Caco-2 (cell line): ENCODE measurements around the gene TMPRSS6. TPM values are rescaled to one million over a fixed set of nuclear protein-coding genes. Genes with fewer than 3 reads are reported as not detected.

Experiments used
- BruUV-seq: library from RNA; stranded (reverse); fragments of 400-500 nt; replicated peaks from 2 replicates; lab custom pipeline; 2021; lab: Mats Ljungman, UMichigan
- CTCF ChIA-PET: fragments of 300-600 bp; sonication (Branson Sonifier 250); formaldehyde crosslinking; loops from one replicate; lab custom pipeline; 2022; ENCODE audit warnings: antibody characterized with exemption; lab: Charles Lee
- POLR2A ChIA-PET: fragments of 300-600 bp; sonication (Branson Sonifier 250); formaldehyde crosslinking; loops from one replicate; lab custom pipeline; 2022; ENCODE audit warnings: antibody characterized with exemption; lab: Charles Lee
- DNase-seq, 2 experiments: peaks; one replicate each; pipeline versions ENCODE4 v3.0.0 to v3.0.0-alpha.2; 2020 to 2022
- H3K27me3 ChIP-seq: replicated peaks from 2 replicates; pipeline ENCODE4 v1.6.0; 2011; ENCODE audit warnings: low read length; ENCODE audit not compliant: control insufficient read depth, insufficient read depth
- H3K36me3 ChIP-seq: 2 replicates; pipeline ENCODE4 v1.5.1; 2011; ENCODE audit warnings: low read length; ENCODE audit not compliant: control insufficient read depth, insufficient read depth
- H3K4me1 ChIP-seq: fragments of 250-450 bp; sonication (Bioruptor Pico); 2 replicates; pipeline ENCODE4 v1.5.1; 2020; ENCODE audit warnings: mild to moderate bottlenecking
- H3K4me3 ChIP-seq: 2 replicates; pipeline ENCODE4 v1.5.1; 2011; ENCODE audit warnings: low read depth, mild to moderate bottlenecking, control low read depth, low read length
- H3K9me3 ChIP-seq: fragments of 250-450 bp; sonication (Bioruptor Pico); 2 replicates; pipeline ENCODE4 v1.5.1; 2020; ENCODE audit warnings: mild to moderate bottlenecking, moderate library complexity
- H3K27ac Mint-ChIP-seq: one replicate; pipeline ENCODE4 v1.8.0; 2022; ENCODE audit warnings: mixed read lengths; ENCODE audit not compliant: unreplicated experiment
- H3K27me3 Mint-ChIP-seq: one replicate; pipeline ENCODE4 v1.8.0; 2022; ENCODE audit warnings: mixed read lengths; ENCODE audit not compliant: insufficient read depth, unreplicated experiment
- H3K36me3 Mint-ChIP-seq: one replicate; pipeline ENCODE4 v1.8.0; 2022; ENCODE audit warnings: mild to moderate bottlenecking, mixed read lengths; ENCODE audit not compliant: insufficient read depth, unreplicated experiment
- H3K4me1 Mint-ChIP-seq: one replicate; pipeline ENCODE4 v1.8.0; 2022; ENCODE audit warnings: low read depth, mixed read lengths; ENCODE audit not compliant: unreplicated experiment
- H3K4me3 Mint-ChIP-seq: one replicate; pipeline ENCODE4 v1.8.0; 2022; ENCODE audit warnings: mild to moderate bottlenecking, moderate library complexity, mixed read lengths; ENCODE audit not compliant: unreplicated experiment
- H3K9me3 Mint-ChIP-seq: one replicate; pipeline ENCODE4 v1.8.0; 2022; ENCODE audit warnings: mixed read lengths; ENCODE audit not compliant: unreplicated experiment
- CTCF ChIP-seq, 2 experiments: fragments of 200-600 bp in 1 of 2; IDR thresholded peaks; 1 replicate in 1 of 2; 2 replicates in 1 of 2; pipeline versions ENCODE4 v1.5.1 to v1.8.0; 2011 to 2022; ENCODE audit warnings: antibody characterized with exemption in 1 of 2, control low read depth in 1 of 2, inconsistent platforms in 1 of 2, low read depth in 1 of 2, low read length in 1 of 2, mild to moderate bottlenecking in 1 of 2, moderate library complexity in 1 of 2; ENCODE audit not compliant: insufficient read depth in 1 of 2, severe bottlenecking in 1 of 2, unreplicated experiment in 1 of 2
- intact Hi-C: fragments of 100-400 bp; cut with micrococcal nuclease; formaldehyde crosslinking; loops from one replicate; pipeline ENCODE4 v1.10.0; 2022; ENCODE audit not compliant: unreplicated experiment
- total RNA-seq: library from RNA; stranded (reverse); gene quantifications from 2 replicates; pipeline ENCODE4 v1.2.3, GENCODE V29; 2022

Gene TMPRSS6
- total RNA-seq, 1 experiment from 2014 or later: 1.6 TPM

GRCh38 chr22:37079668-37080171 lies 29.8 kb downstream of the TMPRSS6 start:
- no peaks in the 10 kb centered on the region for H3K36me3 ChIP-seq
- no peak overlapping the region for H3K4me3 ChIP-seq
- ChIA-PET CTCF (interaction anchor here (1.0 to 1.3 kb wide), 2 partner anchors 21 to 120 kb away, joined by 3 to 5 read pairs; no protein-coding TSS in a partner anchor), POLR2A (no interaction called here)
- Mint-ChIP-seq H3K27me3 (peaks cover 23% of the 10 kb centered on the region), H3K9me3 (no peaks in the 10 kb centered on the region), H3K36me3 (no peaks in the 10 kb centered on the region), H3K4me1 (no peaks in the 10 kb centered on the region), H3K27ac (no peak overlapping the region), H3K4me3 (no peak overlapping the region)
- H3K27me3 ChIP-seq: peaks cover 2% of the 10 kb centered on the region; the same call in 1 of the 2 replicates
- no peaks in the 10 kb centered on the region for H3K9me3 ChIP-seq
- no TSS peak for BruUV-seq
- TF ChIP-seq CTCF (IDR thresholded peaks at IDR 0.05; ENCODE audit: insufficient read depth in 1 of 2, low read depth in 1 of 2, low read length in 1 of 2, severe bottlenecking in 1 of 2, unreplicated experiment in 1 of 2): no peak
- no peak for DNase-seq
- intact Hi-C loops: loop anchor here (5.0 to 10.0 kb wide), 2 partner anchors 68 to 375 kb away; partner anchors contain the start of gene IL2RB
- no peaks in the 10 kb centered on the region for H3K4me1 ChIP-seq

- CTCF ChIA-PET: interaction anchor here (1.3 kb wide), 1 partner anchor 120 kb away, joined by 5 read pairs; no protein-coding TSS in a partner anchor
- no peaks in the 10 kb centered on the region for H3K9me3 Mint-ChIP-seq
- no TSS peak for BruUV-seq
- Histone ChIP-seq H3K4me3 (no peak overlapping the region), H3K36me3 (no peaks in the 10 kb centered on the region), H3K9me3 (no peaks in the 10 kb centered on the region), H3K4me1 (no peaks in the 10 kb centered on the region), H3K27me3 (peaks cover 2% of the 10 kb centered on the region; the same call in 1 of the 2 replicates)
- peaks cover 23% of the 10 kb centered on the region for H3K27me3 Mint-ChIP-seq
- POLR2A ChIA-PET: no interaction called here
- no peak for TF ChIP-seq CTCF (IDR thresholded peaks at IDR 0.05; ENCODE audit: insufficient read depth in 1 of 2, low read depth in 1 of 2, low read length in 1 of 2, severe bottlenecking in 1 of 2, unreplicated experiment in 1 of 2)
- H3K4me3 Mint-ChIP-seq: no peak overlapping the region
- no peak for DNase-seq
- H3K4me1 Mint-ChIP-seq: no peaks in the 10 kb centered on the region
- intact Hi-C loops: loop anchor here (5.0 to 10.0 kb wide), 2 partner anchors 68 to 376 kb away; partner anchors contain the start of gene IL2RB
- H3K27ac Mint-ChIP-seq: no peak overlapping the region
- no peaks in the 10 kb centered on the region for H3K36me3 Mint-ChIP-seq
Measured at GRCh38 chr22:37079158-37079557, 30.4 kb downstream of the TMPRSS6 start.

- peak; percentile 93 to 97 for TF ChIP-seq CTCF (IDR thresholded peaks at IDR 0.05; ENCODE audit: insufficient read depth in 1 of 2, low read depth in 1 of 2, low read length in 1 of 2, severe bottlenecking in 1 of 2, unreplicated experiment in 1 of 2)
- Histone ChIP-seq H3K36me3 (no peaks in the 10 kb centered on the region), H3K4me1 (no peaks in the 10 kb centered on the region), H3K27me3 (peaks cover 2% of the 10 kb centered on the region; the same call in 1 of the 2 replicates), H3K9me3 (no peaks in the 10 kb centered on the region), H3K4me3 (no peak overlapping the region)
- H3K27me3 Mint-ChIP-seq: peaks cover 16% of the 10 kb centered on the region
- H3K9me3 Mint-ChIP-seq: no peaks in the 10 kb centered on the region
- no TSS peak for BruUV-seq
- H3K36me3 Mint-ChIP-seq: no peaks in the 10 kb centered on the region
- H3K4me3 Mint-ChIP-seq: no peak overlapping the region
- POLR2A ChIA-PET: no interaction called here
- intact Hi-C loops: loop anchor here (2.0 to 10.0 kb wide), 3 partner anchors 69 to 377 kb away; partner anchors contain the start of gene IL2RB
- H3K4me1 Mint-ChIP-seq: no peaks in the 10 kb centered on the region
- CTCF ChIA-PET: interaction anchor here (0.6 to 0.8 kb wide), 2 partner anchors 84 to 110 kb away, joined by 5 to 7 read pairs; partner anchors contain the start of gene C1QTNF6
- no peak overlapping the region for H3K27ac Mint-ChIP-seq
- DNase-seq: peak; percentile 61 to 84
Measured at GRCh38 chr22:37077802-37078448, 31.6 kb downstream of the TMPRSS6 start.
